ENCODE measurements around the gene DOCK3.
"Not testable (repeated sequence)": the region's sequence is repeated elsewhere in the genome, so short reads cannot be mapped to it uniquely, and the experiment has no call there.

DOCK3 gene

GRCh38 chr3:50687127-50687751 lies 12.5 kb downstream of the DOCK3 start:
- no peak for DNase-seq (ENCODE audit: low read depth)

GRCh38 chr3:50687916-50688315 lies 13.2 kb downstream of the DOCK3 start:
- DNase-seq (ENCODE audit: low read depth) = no peak

DNA sequence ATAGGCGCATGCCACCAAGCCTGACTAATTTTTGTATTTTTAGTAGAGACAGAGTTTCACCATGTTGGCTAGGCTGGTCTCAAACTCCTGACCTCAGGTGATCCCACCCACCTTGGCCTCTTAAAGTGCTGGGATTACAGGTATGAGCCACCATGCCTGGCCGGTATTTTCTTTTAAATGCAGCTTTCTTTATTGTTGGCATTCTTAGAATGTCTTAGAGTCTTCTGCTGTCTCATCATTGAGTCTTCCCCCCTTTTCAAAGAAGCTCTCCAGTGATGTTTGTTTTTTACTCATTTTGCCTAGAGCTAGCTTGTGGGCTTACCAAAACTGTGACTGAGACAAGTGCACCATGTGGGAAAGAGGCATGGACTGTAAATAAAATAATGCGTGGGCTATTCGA lies 13.9 kb downstream of the DOCK3 start:
- not testable (repeated sequence) for DNase-seq (ENCODE audit: low read depth)

DNA sequence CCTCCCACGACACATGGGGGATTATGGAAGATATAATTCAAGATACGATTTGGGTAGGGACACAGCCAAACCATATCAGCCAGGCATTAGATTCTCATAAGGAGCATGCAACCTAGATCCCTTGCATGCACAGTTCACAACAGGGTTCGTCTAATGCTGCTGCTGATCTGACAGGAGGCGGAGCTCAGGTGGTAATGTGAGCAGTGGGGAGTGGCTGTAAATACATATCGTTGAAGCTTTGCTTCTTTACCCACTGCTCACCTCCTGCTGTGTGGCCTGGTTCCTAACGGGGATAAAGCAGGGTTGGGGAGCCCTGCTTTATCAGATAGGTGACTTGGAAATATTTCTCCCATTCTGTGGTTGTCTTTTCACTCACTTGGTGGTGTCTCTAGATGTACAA lies 14.8 kb downstream of the DOCK3 start:
- DNase-seq (ENCODE audit: low read depth) = no peak

- DNase-seq (ENCODE audit: low read depth) = no peak
Measured at GRCh38 chr3:50695031-50695430, 20.3 kb downstream of the DOCK3 start.

DNA sequence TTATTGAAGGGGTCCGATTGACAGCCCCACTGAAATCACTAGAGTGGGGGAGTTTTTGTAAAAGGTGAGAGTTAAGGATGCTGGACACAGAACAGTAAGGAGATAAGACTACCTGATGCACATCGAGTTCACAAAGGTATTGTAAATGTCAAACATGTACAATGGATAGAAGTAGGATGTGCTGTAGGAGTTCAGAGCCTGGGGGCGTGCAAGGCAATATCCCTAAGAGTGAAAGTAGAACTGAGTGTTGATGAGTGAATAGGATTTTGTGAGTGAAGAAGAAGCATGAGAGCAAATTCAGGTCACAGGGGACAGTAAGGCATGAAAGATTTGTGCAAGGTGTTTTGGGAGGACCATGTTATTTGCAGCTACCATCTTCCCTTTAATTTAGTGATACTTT lies 21.5 kb downstream of the DOCK3 start:
- DNase-seq (ENCODE audit: low read depth) = no peak

DNA sequence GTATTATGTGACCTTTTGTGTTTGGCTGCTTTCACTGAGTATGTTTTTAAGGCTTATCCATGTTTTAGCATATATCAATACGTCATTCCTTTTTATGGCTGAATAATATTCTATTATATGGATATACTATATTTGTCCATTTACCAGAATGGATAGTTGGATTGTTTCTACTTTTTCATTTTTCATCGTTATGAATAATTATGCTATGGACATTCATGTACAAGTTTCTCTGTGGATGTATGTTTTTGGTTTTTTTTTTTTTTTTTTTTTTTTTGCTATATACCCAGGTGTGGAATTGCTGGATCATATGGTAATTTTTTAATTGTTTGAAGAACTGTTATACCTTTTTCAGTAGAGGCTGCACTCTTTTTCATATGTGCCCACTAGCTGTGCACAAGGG lies 23.5 kb downstream of the DOCK3 start:
- no peak for DNase-seq (ENCODE audit: low read depth)

- no peak for DNase-seq (ENCODE audit: low read depth)
Measured at GRCh38 chr3:50708620-50709019, 33.9 kb downstream of the DOCK3 start.

DNA sequence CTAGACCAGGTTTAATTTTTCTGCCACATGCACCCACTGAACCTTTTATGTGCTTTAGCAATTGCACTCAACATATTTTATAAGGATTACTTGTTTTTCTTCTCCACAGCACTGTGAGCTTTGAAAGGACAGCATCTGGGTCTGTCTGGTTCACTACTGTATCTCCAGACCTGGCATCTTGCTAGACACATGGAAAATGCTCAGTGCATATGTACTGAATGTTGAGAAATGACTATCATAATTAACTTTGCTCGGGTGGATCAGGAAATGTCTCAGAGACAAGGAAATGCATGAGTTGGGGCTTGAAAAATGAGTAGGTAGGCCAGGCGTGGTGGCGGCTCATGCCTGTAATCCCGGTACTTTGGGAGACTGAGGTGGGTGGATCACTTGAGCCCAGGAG lies 40.2 kb downstream of the DOCK3 start:
- no peak for DNase-seq (ENCODE audit: low read depth)

DNA sequence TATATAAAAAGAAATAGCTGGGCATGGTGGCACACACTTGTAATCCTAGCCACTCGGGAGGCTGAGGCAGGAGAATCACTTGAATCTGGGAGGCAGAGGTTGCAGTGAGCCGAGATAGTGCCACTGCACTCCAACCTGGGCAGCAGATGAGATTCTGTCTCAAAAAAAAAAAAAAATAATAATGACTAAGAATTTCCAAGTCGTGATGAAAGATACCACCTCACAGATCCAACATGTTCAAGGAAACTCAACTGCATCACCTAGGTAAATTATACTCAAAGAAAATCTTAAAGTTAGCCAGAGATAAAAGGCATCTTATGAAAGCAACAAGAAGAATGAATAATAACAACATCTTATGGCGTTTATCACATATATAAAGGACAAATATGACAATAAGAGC lies 50.1 kb downstream of the DOCK3 start:
- DNase-seq (ENCODE audit: low read depth) = no peak

- no peak for DNase-seq (ENCODE audit: low read depth)
Measured at GRCh38 chr3:50734985-50735384, 60.3 kb downstream of the DOCK3 start.

DNA sequence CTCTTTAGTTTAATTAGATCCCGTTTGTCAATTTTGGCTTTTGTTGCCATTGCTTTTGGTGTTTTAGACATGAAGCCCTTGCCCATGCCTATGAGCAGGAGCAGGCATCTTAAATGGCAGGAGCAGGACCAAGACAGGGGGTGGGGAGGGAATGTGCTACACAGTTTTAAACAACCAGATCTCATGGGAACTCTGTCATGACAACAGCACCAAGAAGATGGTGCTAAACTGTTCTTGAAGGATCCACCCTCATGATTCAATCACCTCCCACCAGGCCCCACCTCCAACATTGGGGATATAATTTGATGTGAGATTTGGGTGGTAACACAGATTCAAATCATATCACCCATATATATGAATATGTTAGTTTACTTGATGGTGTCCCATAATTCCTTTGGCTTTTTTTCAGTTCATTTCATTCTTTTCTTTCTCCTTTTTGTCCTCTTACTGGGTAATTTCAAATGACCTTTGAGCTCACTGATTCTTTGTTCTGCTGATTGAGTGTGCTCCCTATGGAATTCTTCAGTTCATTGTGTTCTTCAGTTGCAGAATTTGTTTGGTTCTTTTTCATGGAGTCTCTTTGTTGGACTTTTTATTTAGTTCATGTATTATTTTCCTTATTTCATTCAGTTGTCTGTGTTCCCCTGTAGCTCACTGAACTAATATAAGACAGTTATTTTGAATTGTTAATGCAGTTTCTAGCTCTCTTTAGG lies 62.6 kb downstream of the DOCK3 start:
- DNase-seq (ENCODE audit: low read depth) = no peak

GRCh38 chr3:50737906-50738598 lies 63.3 kb downstream of the DOCK3 start:
- DNase-seq (ENCODE audit: low read depth) = no peak

DNA sequence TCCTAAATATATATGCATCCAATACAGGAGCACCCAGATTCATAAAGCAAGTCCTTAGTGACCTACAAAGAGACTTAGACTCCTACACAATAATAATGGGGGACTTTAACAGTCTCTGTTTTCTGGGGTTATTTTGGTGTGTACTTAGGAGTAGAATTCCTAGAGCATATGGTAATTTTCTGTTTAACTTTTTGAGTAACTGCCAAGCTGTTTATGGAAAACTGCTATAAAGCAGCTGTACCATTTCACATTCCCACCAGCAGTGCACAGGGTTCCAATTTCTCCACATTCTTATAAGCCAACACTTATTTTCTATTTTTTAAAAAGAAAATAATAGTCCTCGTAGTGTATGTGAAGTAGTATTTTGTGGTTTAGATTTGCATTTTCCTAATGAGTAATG lies 68.9 kb downstream of the DOCK3 start:
- DNase-seq (ENCODE audit: low read depth) = no peak

- no peak for DNase-seq (ENCODE audit: low read depth)
Measured at GRCh38 chr3:50749822-50750221, 75.1 kb downstream of the DOCK3 start.

DNA sequence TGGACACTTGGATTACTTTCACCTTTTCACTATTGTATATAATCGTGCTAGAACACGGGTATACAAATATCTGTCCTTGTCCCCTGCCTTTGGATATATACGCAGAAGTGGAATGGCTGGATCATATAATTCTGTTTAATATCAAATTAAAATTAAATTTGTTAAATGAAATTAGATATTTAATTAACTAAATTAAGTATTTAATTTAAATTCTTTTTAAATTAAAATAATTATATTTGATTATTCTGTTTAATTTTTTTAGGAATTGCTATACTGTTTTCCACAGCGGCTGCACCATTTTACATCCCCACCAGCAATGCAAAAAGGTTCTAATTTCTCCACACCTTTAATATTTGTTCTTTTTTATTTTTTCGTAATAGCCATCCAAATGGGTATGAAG lies 84.3 kb downstream of the DOCK3 start:
- DNase-seq (ENCODE audit: low read depth) = no peak

DNA sequence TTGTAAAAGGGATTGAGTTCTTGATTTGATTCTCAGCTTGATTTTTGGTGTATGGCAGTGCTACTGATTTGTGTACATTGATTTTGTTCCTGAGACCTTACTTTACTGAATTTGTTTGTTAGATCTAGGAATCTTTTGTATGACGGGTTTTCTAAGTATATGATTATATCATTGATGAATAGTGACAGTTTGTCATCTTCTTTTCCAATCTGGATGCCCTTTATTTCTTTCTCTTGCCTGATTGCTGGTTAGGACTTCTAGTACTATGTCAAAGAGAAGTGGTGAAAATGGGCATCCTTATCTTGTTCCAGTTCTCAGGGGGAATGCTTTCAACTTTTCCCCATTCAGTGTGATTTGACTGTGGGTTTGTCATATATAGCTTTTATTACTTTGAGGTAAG lies 103.0 kb downstream of the DOCK3 start:
- DNase-seq (ENCODE audit: low read depth) = no peak

- not testable (repeated sequence) for DNase-seq (ENCODE audit: low read depth)
Measured at GRCh38 chr3:50781766-50782165, 107.0 kb downstream of the DOCK3 start.

DNA sequence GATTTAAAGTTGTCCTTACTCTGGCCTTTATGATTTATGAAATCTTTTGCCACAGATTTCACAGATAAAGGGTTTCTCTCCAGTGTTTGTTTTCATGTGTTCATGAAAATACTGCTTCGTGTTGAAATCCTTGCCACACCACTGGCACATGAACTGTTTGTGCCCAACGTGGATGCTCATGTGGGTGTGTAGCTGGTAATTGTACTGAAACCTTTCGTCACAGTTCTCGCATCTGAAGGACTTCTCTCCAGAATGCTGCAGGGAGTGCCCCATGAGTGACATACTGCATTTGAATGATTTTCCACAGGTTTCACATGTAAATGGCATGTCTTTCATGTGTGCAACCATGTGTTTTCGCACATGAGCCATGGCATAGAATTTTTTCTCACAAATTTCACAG lies 111.9 kb downstream of the DOCK3 start:
- DNase-seq (ENCODE audit: low read depth) = no peak

GRCh38 chr3:50790894-50791293 lies 116.2 kb downstream of the DOCK3 start:
- DNase-seq (ENCODE audit: low read depth) = not testable (repeated sequence)

GRCh38 chr3:50792568-50792967 lies 117.8 kb downstream of the DOCK3 start:
- DNase-seq (ENCODE audit: low read depth) = no peak

GRCh38 chr3:50803805-50804204 lies 129.1 kb downstream of the DOCK3 start:
- DNase-seq (ENCODE audit: low read depth) = not testable (repeated sequence)

GRCh38 chr3:50804376-50804775 lies 129.6 kb downstream of the DOCK3 start:
- not testable (repeated sequence) for DNase-seq (ENCODE audit: low read depth)
